HG02852 (cell line): ENCODE measurements around the gene GPR135.

Experiments
- ATAC-seq: cut with Tn5 transposase; IDR thresholded peaks from one replicate; pipeline ENCODE4 v1.9.1; 2021; ENCODE audit warnings: mild to moderate bottlenecking, moderate library complexity; ENCODE audit not compliant: unreplicated experiment

Gene GPR135

DNA sequence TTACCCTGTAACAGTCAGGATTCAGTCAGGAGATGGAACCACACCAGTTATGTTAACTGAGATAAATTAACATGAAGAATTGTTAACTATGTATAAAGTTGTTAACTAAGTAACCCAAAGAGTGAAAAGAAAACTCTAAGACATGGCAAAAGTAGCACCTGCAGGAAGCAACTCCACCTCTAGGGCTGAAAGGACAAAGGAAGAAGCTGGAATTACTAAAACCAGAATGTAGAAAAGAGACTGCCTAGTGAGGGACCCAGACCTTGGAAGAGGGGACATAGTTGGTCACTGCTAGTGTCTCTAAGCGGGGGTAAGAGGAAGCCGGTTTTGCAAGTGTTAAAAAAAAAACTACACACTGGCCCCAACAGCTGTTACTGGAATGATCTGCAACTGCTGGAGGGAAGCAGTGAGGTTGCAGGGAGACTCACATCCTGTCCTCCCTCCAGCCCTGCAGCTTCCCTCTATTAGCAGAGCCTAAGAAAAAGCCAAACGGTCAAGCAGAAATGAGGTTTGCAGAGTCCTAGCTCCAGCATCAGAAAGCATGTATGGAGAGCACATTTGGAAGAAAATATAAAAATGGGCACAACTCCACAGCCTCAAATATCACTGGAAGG is 39.8 kb downstream of the GPR135 start:
- ATAC-seq, result no peak

- ATAC-seq, result no peak
Measured at GRCh38 chr14:59424341-59425071, 40.7 kb downstream of the GPR135 start.

DNA sequence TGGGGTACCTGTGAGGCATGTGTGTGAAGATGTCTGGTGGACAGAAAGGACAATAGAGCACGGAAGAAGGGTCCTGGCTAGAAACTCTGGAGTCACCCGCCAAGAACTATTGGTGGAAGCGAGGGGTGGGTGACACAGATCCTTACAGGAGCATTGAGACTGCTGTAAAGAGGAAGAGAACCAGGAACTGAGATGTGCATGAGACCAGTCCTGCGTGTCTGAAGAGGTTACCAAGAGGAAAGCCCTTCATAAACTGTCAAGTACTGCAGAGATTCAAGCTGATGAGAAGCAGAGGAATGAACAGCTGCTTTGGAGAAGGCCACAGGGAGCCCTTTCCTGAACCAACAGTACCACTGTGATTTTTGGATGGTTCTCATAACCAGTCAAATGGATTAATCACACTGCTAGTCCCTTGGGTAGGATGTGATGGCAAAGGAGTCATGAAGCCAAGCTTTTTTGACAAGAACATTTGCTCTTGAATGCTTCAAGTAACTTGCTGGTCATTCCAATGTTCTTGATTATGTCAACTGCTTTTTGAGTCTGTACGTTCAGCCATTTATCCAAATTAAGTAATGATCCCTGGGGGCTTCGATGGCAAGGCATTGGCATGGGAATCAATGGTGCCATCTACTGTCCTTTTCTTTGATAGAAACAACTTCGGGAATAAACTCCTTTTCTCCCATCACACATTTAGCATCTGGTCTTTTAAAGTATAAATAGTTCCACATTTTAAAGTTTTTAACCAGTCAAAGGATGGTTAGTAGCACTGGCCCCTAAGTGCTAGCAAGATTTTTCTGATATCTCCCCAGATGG is 42.9 kb downstream of the GPR135 start:
- peak; percentile 60 for ATAC-seq

DNA sequence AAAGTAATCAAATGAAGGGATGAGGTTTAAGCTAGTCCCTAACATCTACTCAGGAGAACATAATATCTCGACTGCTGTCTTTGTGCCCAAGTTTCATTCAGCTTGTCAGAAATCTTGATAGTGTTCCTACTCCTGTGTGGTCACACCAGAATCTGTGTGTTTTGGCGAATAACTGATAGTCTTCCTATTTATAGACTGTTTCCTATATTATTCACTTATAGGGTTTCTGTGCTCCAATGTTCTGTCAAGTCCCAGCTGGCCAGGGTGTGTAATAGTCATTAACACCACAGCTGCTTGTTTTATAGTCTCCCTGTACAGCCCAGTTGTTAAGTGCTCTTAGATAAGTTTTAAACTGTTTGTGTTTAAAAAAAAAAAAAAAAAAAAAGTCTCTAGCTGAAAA is 45.9 kb downstream of the GPR135 start:
- ATAC-seq, result no peak

DNA sequence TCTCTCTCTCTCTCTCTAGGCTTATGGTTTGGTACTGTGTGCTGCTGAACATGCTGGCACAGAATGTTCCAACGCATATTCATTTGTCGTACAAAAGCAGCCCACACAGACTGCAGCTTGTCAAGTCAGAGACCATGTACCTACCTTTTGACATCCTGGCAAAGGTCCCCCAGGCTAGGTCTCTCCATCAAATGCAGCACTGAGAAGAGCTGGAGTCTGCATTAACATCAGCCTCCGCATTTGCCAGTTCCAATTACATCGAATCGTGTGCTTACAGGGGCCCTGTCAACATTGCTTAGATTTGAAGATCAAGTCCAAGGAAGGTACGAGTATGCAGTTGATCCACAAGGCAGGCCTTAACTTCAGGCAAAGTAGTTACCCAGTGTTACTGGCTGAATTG is 47.9 kb downstream of the GPR135 start:
- ATAC-seq, result no peak

DNA sequence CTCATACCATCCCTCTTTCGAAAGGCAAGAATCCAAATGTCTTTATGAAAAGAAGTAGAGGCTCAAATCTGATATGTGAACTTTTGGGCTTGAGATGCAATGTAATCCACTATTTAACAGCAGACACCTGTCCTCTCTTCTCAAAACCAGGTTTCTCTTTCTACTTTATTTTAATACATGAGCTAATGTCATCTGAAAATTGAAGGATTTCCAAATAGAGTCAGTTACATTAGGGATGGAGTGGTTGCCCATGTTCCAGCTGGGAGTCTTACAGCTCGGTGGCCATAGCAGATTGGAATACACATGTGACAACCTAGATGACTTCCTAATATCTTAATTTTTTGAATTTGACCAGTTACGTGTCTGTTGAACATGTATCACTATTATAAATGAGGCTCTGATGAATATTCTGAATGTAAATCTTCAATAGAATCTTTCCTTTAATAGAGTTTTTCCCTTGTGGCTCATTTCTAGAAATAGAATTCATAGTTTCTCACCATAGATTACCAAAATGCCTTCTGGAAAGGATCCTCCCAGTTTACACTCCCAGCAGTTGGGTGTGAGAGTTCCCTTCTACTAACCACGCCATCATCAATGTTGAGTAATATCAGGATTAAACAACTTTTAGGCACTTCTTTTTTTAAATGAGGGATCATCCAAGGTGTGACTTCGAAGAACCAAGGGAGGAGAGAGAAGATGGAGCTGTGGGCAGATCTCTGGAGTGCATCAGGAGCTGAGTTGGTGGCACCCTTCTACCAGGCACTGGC is 49.2 kb downstream of the GPR135 start:
- no peak for ATAC-seq
